ENCODE data around the gene TARP.

The TARP gene

GRCh38 chr7:38306171-38306570 lies 32.7 kb upstream of the TARP start:
- H3K4me3 ChIP-seq (ENCODE audit: low read depth, low read length), result no peak overlapping the region
- no peak overlapping the region for H3K27ac ChIP-seq (ENCODE audit: extremely low read depth, low read depth, low read length)
- CTCF ChIA-PET, result interaction anchor here (0.8 to 2.6 kb wide), 2 partner anchors 29 to 60 kb away, joined by 9 read pairs; no protein-coding TSS in a partner anchor
- POLR2A ChIA-PET, result no interaction called here
- H3K36me3 ChIP-seq (ENCODE audit: control insufficient read depth in 2 of 2, insufficient read depth in 1 of 2, low read length in 2 of 2), result no peaks in the 10 kb centered on the region
- TF ChIP-seq ZSCAN4 (tag by site-specific recombination; IDR thresholded peaks at IDR 0.05) (no peak), ZNF776 (tag by site-specific recombination; IDR thresholded peaks at IDR 0.05; ENCODE audit: borderline replicate concordance) (no peak), ZNF146 (tag by site-specific recombination; IDR thresholded peaks at IDR 0.05) (no peak), ZNF324 (tag by site-specific recombination; IDR thresholded peaks at IDR 0.05) (no peak), ZNF626 (tag by site-specific recombination; IDR thresholded peaks at IDR 0.05) (no peak), ZNF169 (tag by site-specific recombination; IDR thresholded peaks at IDR 0.05) (no peak), IKZF3 (tag by site-specific recombination; IDR thresholded peaks at IDR 0.05) (no peak), SP7 (tag by site-specific recombination; IDR thresholded peaks at IDR 0.05) (no peak), ZNF362 (tag by site-specific recombination; IDR thresholded peaks at IDR 0.05) (no peak), ZNF24 (tag by site-specific recombination; IDR thresholded peaks at IDR 0.05) (no peak), ZNF266 (tag by site-specific recombination; IDR thresholded peaks at IDR 0.05; ENCODE audit: low read depth) (no peak), ZNF621 (tag by site-specific recombination; IDR thresholded peaks at IDR 0.05) (no peak), ZNF664 (tag by site-specific recombination; IDR thresholded peaks at IDR 0.05) (no peak), ZNF660 (tag by site-specific recombination; IDR thresholded peaks at IDR 0.05) (no peak), ZNF692 (tag by site-specific recombination; IDR thresholded peaks at IDR 0.05) (no peak), ZNF335 (tag by site-specific recombination; conservative IDR thresholded peaks at IDR 0.05) (no peak), ZNF433 (tag by site-specific recombination; IDR thresholded peaks at IDR 0.05; ENCODE audit: low read depth) (no peak), ZNF513 (tag by site-specific recombination; IDR thresholded peaks at IDR 0.05) (no peak)
- H3K4me1 ChIP-seq (ENCODE audit: control insufficient read depth, insufficient read depth, low read length), result peaks cover 10% of the 10 kb centered on the region
- H3K9me3 ChIP-seq (ENCODE audit: control insufficient read depth, insufficient read depth, low read depth, low read length), result no peaks in the 10 kb centered on the region

- peaks cover 4% of the 10 kb centered on the region for H3K4me1 ChIP-seq (ENCODE audit: control insufficient read depth, insufficient read depth, low read length)
- no peaks in the 10 kb centered on the region for H3K36me3 ChIP-seq (ENCODE audit: control insufficient read depth in 2 of 2, insufficient read depth in 1 of 2, low read length in 2 of 2)
- CTCF ChIA-PET, result interaction anchor here (2.6 kb wide), 1 partner anchor 32 kb away, joined by 9 read pairs; no protein-coding TSS in a partner anchor
- no peak overlapping the region for H3K4me3 ChIP-seq (ENCODE audit: low read depth, low read length)
- H3K9me3 ChIP-seq (ENCODE audit: control insufficient read depth, insufficient read depth, low read depth, low read length), result no peaks in the 10 kb centered on the region
- POLR2A ChIA-PET, result no interaction called here
- H3K27ac ChIP-seq (ENCODE audit: extremely low read depth, low read depth, low read length), result no peak overlapping the region
- TF ChIP-seq ZNF248 (tag by site-specific recombination; IDR thresholded peaks at IDR 0.05), result no peak
- no peak for TF ChIP-seq ZNF560 (tag by site-specific recombination; IDR thresholded peaks at IDR 0.05; ENCODE audit: borderline replicate concordance)
- TF ChIP-seq ZNF624 (tag by site-specific recombination; IDR thresholded peaks at IDR 0.05), result no peak
- TF ChIP-seq ZNF16 (tag by site-specific recombination; IDR thresholded peaks at IDR 0.05; ENCODE audit: low read depth), result no peak
- no peak for TF ChIP-seq TCF7L2 (IDR thresholded peaks at IDR 0.05; ENCODE audit: borderline replicate concordance, low read depth, low read length)
Measured at GRCh38 chr7:38303866-38304265, 30.4 kb upstream of the TARP start.
